Neural cell (in vitro differentiated cells): ENCODE results near the gene BTBD9.

ENCODE experiments used
- EZH2 ChIP-seq: fragments of 200-600, 300-800 bp; shearing (Covaris generic), sonication (generic); IDR thresholded peaks from 2 replicates; pipeline ENCODE4 v1.6.1; 2014; ENCODE audit warnings: antibody characterized with exemption, low read length, borderline replicate concordance, mild to moderate bottlenecking; ENCODE audit not compliant: insufficient read depth, poor library complexity, severe bottlenecking
- MXI1 ChIP-seq: fragments of 450-650 bp; conservative IDR thresholded peaks from 2 replicates; pipeline ENCODE4 v1.6.1; 2014; ENCODE audit warnings: antibody characterized with exemption, mild to moderate bottlenecking; ENCODE audit not compliant: poor library complexity, severe bottlenecking
- POLR2AphosphoS5 ChIP-seq: IDR thresholded peaks from 2 replicates; pipeline ENCODE4 v1.6.1; 2012
- RAD21 ChIP-seq: fragments of 450-650 bp; conservative IDR thresholded peaks from 2 replicates; pipeline ENCODE4 v1.6.1; 2014; ENCODE audit warnings: antibody characterized with exemption, mild to moderate bottlenecking, moderate library complexity
- SMC3 ChIP-seq: fragments of 450-650 bp; conservative IDR thresholded peaks from 2 replicates; pipeline ENCODE4 v1.6.1; 2014; ENCODE audit warnings: antibody characterized with exemption, mild to moderate bottlenecking, moderate library complexity; ENCODE audit not compliant: poor library complexity
- TAF1 ChIP-seq: IDR thresholded peaks from 2 replicates; pipeline ENCODE4 v1.6.1; 2012; ENCODE audit warnings: low read depth
- TF ChIP-seq, protein P1 (sequence below): fragments of 450-650 bp; IDR thresholded peaks from 2 replicates; pipeline ENCODE4 v1.5.1; 2014; ENCODE audit warnings: antibody characterized with exemption, mild to moderate bottlenecking, moderate library complexity; ENCODE audit not compliant: poor library complexity, severe bottlenecking

GRCh38 chr6:38497546-38497945, 142.2 kb downstream of the BTBD9 start:
- TF ChIP-seq EZH2 (no peak), RAD21 (no peak), SMC3 (no peak), TAF1 (no peak), MXI1 (no peak), POLR2AphosphoS5 (no peak)
- TF ChIP-seq, protein P1, sequence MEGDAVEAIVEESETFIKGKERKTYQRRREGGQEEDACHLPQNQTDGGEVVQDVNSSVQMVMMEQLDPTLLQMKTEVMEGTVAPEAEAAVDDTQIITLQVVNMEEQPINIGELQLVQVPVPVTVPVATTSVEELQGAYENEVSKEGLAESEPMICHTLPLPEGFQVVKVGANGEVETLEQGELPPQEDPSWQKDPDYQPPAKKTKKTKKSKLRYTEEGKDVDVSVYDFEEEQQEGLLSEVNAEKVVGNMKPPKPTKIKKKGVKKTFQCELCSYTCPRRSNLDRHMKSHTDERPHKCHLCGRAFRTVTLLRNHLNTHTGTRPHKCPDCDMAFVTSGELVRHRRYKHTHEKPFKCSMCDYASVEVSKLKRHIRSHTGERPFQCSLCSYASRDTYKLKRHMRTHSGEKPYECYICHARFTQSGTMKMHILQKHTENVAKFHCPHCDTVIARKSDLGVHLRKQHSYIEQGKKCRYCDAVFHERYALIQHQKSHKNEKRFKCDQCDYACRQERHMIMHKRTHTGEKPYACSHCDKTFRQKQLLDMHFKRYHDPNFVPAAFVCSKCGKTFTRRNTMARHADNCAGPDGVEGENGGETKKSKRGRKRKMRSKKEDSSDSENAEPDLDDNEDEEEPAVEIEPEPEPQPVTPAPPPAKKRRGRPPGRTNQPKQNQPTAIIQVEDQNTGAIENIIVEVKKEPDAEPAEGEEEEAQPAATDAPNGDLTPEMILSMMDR = no peak
